HG02884 (cell line): Measurements from ENCODE around the gene FRMPD1.
"Not testable (repeated sequence)": the region's sequence is repeated elsewhere in the genome, so short reads cannot be mapped to it uniquely, and the experiment has no call there.

ENCODE experiments used
- ATAC-seq: cut with Tn5 transposase; IDR thresholded peaks from one replicate; pipeline ENCODE4 v1.9.1; 2021; ENCODE audit warnings: mild to moderate bottlenecking, moderate library complexity; ENCODE audit not compliant: unreplicated experiment

FRMPD1 gene

GRCh38 chr9:37730256-37730655 is 79.5 kb downstream of the FRMPD1 start:
- ATAC-seq = no peak

GRCh38 chr9:37730839-37731238 is 80.1 kb downstream of the FRMPD1 start:
- ATAC-seq = no peak

GRCh38 chr9:37732086-37732741 is 81.5 kb downstream of the FRMPD1 start:
- no peak for ATAC-seq

GRCh38 chr9:37732952-37733351 is 82.2 kb downstream of the FRMPD1 start:
- ATAC-seq = no peak

GRCh38 chr9:37739222-37739621 is 88.5 kb downstream of the FRMPD1 start:
- ATAC-seq = no peak

- no peak for ATAC-seq
Measured at GRCh38 chr9:37740128-37740527, 89.4 kb downstream of the FRMPD1 start.

GRCh38 chr9:37740631-37741328 is 90.0 kb downstream of the FRMPD1 start:
- ATAC-seq = no peak

GRCh38 chr9:37745970-37746369 is 95.2 kb downstream of the FRMPD1 start:
- no peak for ATAC-seq

- no peak for ATAC-seq
Measured at GRCh38 chr9:37746448-37747270, 95.9 kb downstream of the FRMPD1 start.

- no peak for ATAC-seq
Measured at GRCh38 chr9:37747271-37747753, 96.6 kb downstream of the FRMPD1 start.

- ATAC-seq = no peak
Measured at GRCh38 chr9:37749129-37749528, 98.4 kb downstream of the FRMPD1 start.

- no peak for ATAC-seq
Measured at GRCh38 chr9:37751186-37751585, 100.4 kb downstream of the FRMPD1 start.

GRCh38 chr9:37751704-37752103 is 101.0 kb downstream of the FRMPD1 start:
- not testable (repeated sequence) for ATAC-seq

- ATAC-seq = not testable (repeated sequence)
Measured at GRCh38 chr9:37752112-37752511, 101.4 kb downstream of the FRMPD1 start.

GRCh38 chr9:37752642-37753488 is 102.1 kb downstream of the FRMPD1 start:
- ATAC-seq = no peak

GRCh38 chr9:37753489-37754190 is 102.9 kb downstream of the FRMPD1 start, which contains the start of gene TRMT10B:
Gene TRMT10B, plus strand, starts transcription at chr9:37753805. Its CDS starts 8,127 bp downstream, at chr9:37761932.
- peak; percentile 75 for ATAC-seq

- ATAC-seq = no peak
Measured at GRCh38 chr9:37758747-37759146, 108.0 kb downstream of the FRMPD1 start.

GRCh38 chr9:37760416-37761161 is 109.8 kb downstream of the FRMPD1 start:
- no peak for ATAC-seq

- no peak for ATAC-seq
Measured at GRCh38 chr9:37761511-37761910, 110.8 kb downstream of the FRMPD1 start.
